ENCODE results near the gene P2RY4. TPM values are rescaled to one million over a fixed set of nuclear protein-coding genes. Genes with fewer than 3 reads are reported as not detected.

P2RY4 gene
- total and polyA plus RNA-seq, 10 donors, result 0.06 to 1.8 (median 0.95) TPM; not detected in 1

- no peaks in the 10 kb centered on the region for H3K9me3 ChIP-seq
- no peak for DNase-seq
- no peaks in the 10 kb centered on the region for H3K36me3 ChIP-seq
- no peaks in the 10 kb centered on the region for H3K4me1 ChIP-seq
- TF ChIP-seq POLR2AphosphoS5 (IDR thresholded peaks at IDR 0.05) (no peak), POLR2A (IDR thresholded peaks at IDR 0.05) (no peak), CTCF (IDR thresholded peaks at IDR 0.05 in 8 of 11, conservative IDR thresholded peaks at IDR 0.05 in 3 of 11) (no peak)
- H3K27me3 ChIP-seq (replicated peaks in 1 of 7), result no peaks in the 10 kb centered on the region
- intact Hi-C loops (cut with DNase I; ENCODE audit: low total_unique reads), result no loop called here
- H3K4me3 ChIP-seq, result no peak overlapping the region
- WGBS, 5 donors, result 80 to 90% (median 87%) methylated on average over 2 of the region's 2 CpGs
- H3K27ac ChIP-seq, result no peak overlapping the region
Measured at GRCh38 chrX:70241501-70241900, 18.5 kb downstream of the P2RY4 start.

GRCh38 chrX:70240751-70241150 is 19.3 kb downstream of the P2RY4 start:
- no peaks in the 10 kb centered on the region for H3K9me3 ChIP-seq
- H3K36me3 ChIP-seq, result no peaks in the 10 kb centered on the region
- intact Hi-C loops (cut with DNase I; ENCODE audit: low total_unique reads), result no loop called here
- 92 to 100% (median 92%) methylated on average over 1 of the region's 1 CpG for WGBS, 5 donors
- no peak overlapping the region for H3K27ac ChIP-seq
- H3K4me1 ChIP-seq, result no peaks in the 10 kb centered on the region
- H3K4me3 ChIP-seq, result no peak overlapping the region
- no peaks in the 10 kb centered on the region for H3K27me3 ChIP-seq (replicated peaks in 1 of 7)
- no peak for DNase-seq
- TF ChIP-seq CTCF (IDR thresholded peaks at IDR 0.05 in 8 of 11, conservative IDR thresholded peaks at IDR 0.05 in 3 of 11) (no peak), POLR2AphosphoS5 (IDR thresholded peaks at IDR 0.05) (no peak)

- H3K36me3 ChIP-seq, result no peaks in the 10 kb centered on the region
- 63 to 89% (median 70%) methylated on average over 2 to 3 of the region's 3 CpGs for WGBS, 5 donors
- no peak within 1 kb of the TSS for H3K27ac ChIP-seq
- H3K9me3 ChIP-seq, result no peaks in the 10 kb centered on the region
- H3K4me1 ChIP-seq, result no peaks in the 10 kb centered on the region
- H3K27me3 ChIP-seq (replicated peaks in 1 of 7), result no peaks in the 10 kb centered on the region
- no peak for DNase-seq
- H3K4me3 ChIP-seq, result no peak within 1 kb of the TSS
- intact Hi-C loops (cut with DNase I; ENCODE audit: low total_unique reads), result no loop called here
- TF ChIP-seq POLR2A (IDR thresholded peaks at IDR 0.05), result no peak
- no peak for TF ChIP-seq CTCF (IDR thresholded peaks at IDR 0.05 in 8 of 11, conservative IDR thresholded peaks at IDR 0.05 in 3 of 11)
- TF ChIP-seq POLR2AphosphoS5 (IDR thresholded peaks at IDR 0.05), result no peak
Measured at GRCh38 chrX:70234355-70234754, 25.6 kb downstream of the P2RY4 start, which contains the start of gene AWAT1. AWAT1 (plus strand) TSS chrX:70234655; CDS start chrX:70234696, 41 bp downstream.

- H3K4me1 ChIP-seq, result no peaks in the 10 kb centered on the region
- no peak overlapping the region for H3K4me3 ChIP-seq
- H3K27ac ChIP-seq, result no peak overlapping the region
- TF ChIP-seq POLR2AphosphoS5 (IDR thresholded peaks at IDR 0.05) (no peak), CTCF (IDR thresholded peaks at IDR 0.05 in 8 of 11, conservative IDR thresholded peaks at IDR 0.05 in 3 of 11) (no peak), POLR2A (IDR thresholded peaks at IDR 0.05) (no peak)
- intact Hi-C loops (cut with DNase I; ENCODE audit: low total_unique reads), result no loop called here
- no peak for DNase-seq
- H3K36me3 ChIP-seq, result no peaks in the 10 kb centered on the region
- H3K27me3 ChIP-seq (replicated peaks in 1 of 7), result no peaks in the 10 kb centered on the region
- H3K9me3 ChIP-seq, result no peaks in the 10 kb centered on the region
- whole genome bisulfite sequencing, 5 donors, result 40 to 79% (median 54%) methylated on average over 4 of the region's 4 CpGs
Measured at GRCh38 chrX:70231666-70232065, 28.3 kb downstream of the P2RY4 start.
